Hepatocyte (in vitro differentiated cells): ENCODE measurements around the gene FAM180A.

Experiments used
- CTCF ChIP-seq: fragments of 200-600 bp; sonication (generic); IDR thresholded peaks from 2 replicates; pipeline ENCODE4 v1.5.1; 2016; ENCODE audit warnings: antibody characterized with exemption, mild to moderate bottlenecking; ENCODE audit not compliant: poor library complexity
- EZH2 ChIP-seq: fragments of 200-600 bp; sonication (generic); IDR thresholded peaks from 2 replicates; pipeline ENCODE4 v1.6.1; 2016; ENCODE audit warnings: antibody characterized with exemption, mild to moderate bottlenecking, borderline replicate concordance
- EZH2phosphoT487 ChIP-seq: fragments of 200-600 bp; sonication (generic); IDR thresholded peaks from one replicate; pipeline ENCODE4 v1.6.1; 2018; ENCODE audit warnings: antibody characterized with exemption, mild to moderate bottlenecking, low read depth, moderate library complexity; ENCODE audit not compliant: unreplicated experiment, severe bottlenecking

GRCh38 chr7:135785065-135785464, 36.5 kb upstream of the FAM180A start:
- TF ChIP-seq CTCF: no peak
- no peak for TF ChIP-seq EZH2
- no peak for TF ChIP-seq EZH2phosphoT487
